ENCODE data around the gene PEMT. TPM values are rescaled to one million over a fixed set of nuclear protein-coding genes. Genes with fewer than 3 reads are reported as not detected.

PEMT gene
- total RNA-seq, 1 experiment from 2014 or later: 53.1 TPM

GRCh38 chr17:17502741-17503565 lies 88.6 kb downstream of the PEMT start (continued):
- no peak for TF ChIP-seq PRDM15 (CRISPR knock-in tag; IDR thresholded peaks at IDR 0.05)

- Mint-ChIP-seq H3K9me3 (no peaks in the 10 kb centered on the region), H3K27ac (no peak overlapping the region), H3K4me3 (no peak overlapping the region), H3K27me3 (ENCODE audit: low read depth) (peaks cover 3% of the 10 kb centered on the region; the same call in 1 of the 2 replicates), H3K4me1 (peaks cover 6% of the 10 kb centered on the region), H3K36me3 (no peaks in the 10 kb centered on the region)
- peak; percentile 12; the same call in 1 of the 2 replicates for ATAC-seq
- TF ChIP-seq TEAD1 (CRISPR knock-in tag; IDR thresholded peaks at IDR 0.05) (0 out of 2 replicates have a peak, but pooled peaks have one; percentile 10), CDX4 (CRISPR knock-in tag; IDR thresholded peaks at IDR 0.05; ENCODE audit: borderline replicate concordance) (no peak)
- POLR2A ChIA-PET: no interaction called here
- CTCF ChIA-PET: interaction anchor here (0.6 to 3.4 kb wide), 14 partner anchors 10 to 249 kb away, joined by 3 to 19 read pairs (median 4); no protein-coding TSS in a partner anchor
- DNase-seq (ENCODE audit: low spot score): peak; percentile 67
Observed at GRCh38 chr17:17500999-17501605, 90.4 kb downstream of the PEMT start.

GRCh38 chr17:17499402-17500145 lies 91.9 kb downstream of the PEMT start:
- no peaks in the 10 kb centered on the region for H3K9me3 Mint-ChIP-seq
- no peak overlapping the region for H3K4me3 Mint-ChIP-seq
- peaks cover 17% of the 10 kb centered on the region for H3K27me3 Mint-ChIP-seq (ENCODE audit: low read depth)
- DNase-seq (ENCODE audit: low spot score) (peak; percentile 9), ATAC-seq (no peak)
- peaks cover 12% of the 10 kb centered on the region for H3K4me1 Mint-ChIP-seq
- H3K27ac Mint-ChIP-seq: no peak overlapping the region
- ChIA-PET POLR2A (interaction anchor here (0.9 to 1.0 kb wide), 2 partner anchors 15 to 64 kb away, joined by 3 to 4 read pairs; no protein-coding TSS in a partner anchor), CTCF (interaction anchor here (0.6 to 3.4 kb wide), 8 partner anchors 12 to 473 kb away, joined by 3 to 19 read pairs (median 4); partner anchors contain the start of genes DRC3 and TOM1L2)
- H3K36me3 Mint-ChIP-seq: no peaks in the 10 kb centered on the region
- no peak for TF ChIP-seq E2F5 (CRISPR knock-in tag; IDR thresholded peaks at IDR 0.05)
- TF ChIP-seq FOXJ3 (CRISPR knock-in tag; IDR thresholded peaks at IDR 0.05; ENCODE audit: borderline replicate concordance): no peak
- no peak for TF ChIP-seq ESRRA (CRISPR knock-in tag; IDR thresholded peaks at IDR 0.05; ENCODE audit: borderline replicate concordance)
- no peak for TF ChIP-seq TEAD1 (CRISPR knock-in tag; IDR thresholded peaks at IDR 0.05)
- no peak for TF ChIP-seq RELA (CRISPR knock-in tag; IDR thresholded peaks at IDR 0.05; ENCODE audit: borderline replicate concordance)
- TF ChIP-seq E2F1 (CRISPR knock-in tag; IDR thresholded peaks at IDR 0.05): no peak

All from WTC11 (cell line).